GM18505 (cell line): ENCODE data around the gene ATG16L1.

Experiments
- ATAC-seq: cut with Tn5 transposase; IDR thresholded peaks from one replicate; pipeline ENCODE4 v1.9.1; 2021; ENCODE audit not compliant: unreplicated experiment
- POLR2A ChIP-seq: IDR thresholded peaks from 4 replicates; pipeline ENCODE4 v1.6.1; 2011; ENCODE audit warnings: borderline replicate concordance; ENCODE audit not compliant: insufficient read depth, insufficient read length; ENCODE audit errors: extremely low read depth

Gene ATG16L1

GRCh38 chr2:233217892-233218377 is 33.5 kb upstream of the ATG16L1 start:
- no peak for ATAC-seq
- TF ChIP-seq POLR2A = no peak

DNA sequence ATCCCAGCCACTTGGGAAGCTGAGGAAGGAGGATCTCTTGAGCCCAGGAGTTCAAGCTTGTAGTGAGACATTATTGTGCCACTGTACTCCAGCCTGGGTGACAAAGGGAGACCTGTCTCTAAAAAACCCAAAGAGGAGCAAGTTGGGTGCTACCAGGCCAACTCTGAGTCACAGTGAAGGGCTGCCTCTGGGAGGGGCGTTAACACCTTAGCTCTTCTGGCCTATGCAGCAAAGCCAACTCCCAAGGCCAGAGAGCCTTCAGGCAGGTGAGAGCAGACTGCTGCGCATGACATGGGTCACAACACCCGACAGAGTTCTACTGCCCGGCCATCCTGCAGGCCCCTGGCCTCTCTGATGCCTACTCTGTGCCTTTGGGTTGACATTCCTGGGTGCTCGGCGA is 32.6 kb upstream of the ATG16L1 start:
- no peak for TF ChIP-seq POLR2A
- ATAC-seq = no peak

- no peak for TF ChIP-seq POLR2A
Observed at GRCh38 chr2:233219848-233220247, 31.6 kb upstream of the ATG16L1 start.

GRCh38 chr2:233221378-233222063 is 30.0 kb upstream of the ATG16L1 start:
- no peak for ATAC-seq
- TF ChIP-seq POLR2A = no peak

More at GRCh38 chr2:233219848-233220247, 31.6 kb upstream of the ATG16L1 start:
- ATAC-seq = no peak

DNA sequence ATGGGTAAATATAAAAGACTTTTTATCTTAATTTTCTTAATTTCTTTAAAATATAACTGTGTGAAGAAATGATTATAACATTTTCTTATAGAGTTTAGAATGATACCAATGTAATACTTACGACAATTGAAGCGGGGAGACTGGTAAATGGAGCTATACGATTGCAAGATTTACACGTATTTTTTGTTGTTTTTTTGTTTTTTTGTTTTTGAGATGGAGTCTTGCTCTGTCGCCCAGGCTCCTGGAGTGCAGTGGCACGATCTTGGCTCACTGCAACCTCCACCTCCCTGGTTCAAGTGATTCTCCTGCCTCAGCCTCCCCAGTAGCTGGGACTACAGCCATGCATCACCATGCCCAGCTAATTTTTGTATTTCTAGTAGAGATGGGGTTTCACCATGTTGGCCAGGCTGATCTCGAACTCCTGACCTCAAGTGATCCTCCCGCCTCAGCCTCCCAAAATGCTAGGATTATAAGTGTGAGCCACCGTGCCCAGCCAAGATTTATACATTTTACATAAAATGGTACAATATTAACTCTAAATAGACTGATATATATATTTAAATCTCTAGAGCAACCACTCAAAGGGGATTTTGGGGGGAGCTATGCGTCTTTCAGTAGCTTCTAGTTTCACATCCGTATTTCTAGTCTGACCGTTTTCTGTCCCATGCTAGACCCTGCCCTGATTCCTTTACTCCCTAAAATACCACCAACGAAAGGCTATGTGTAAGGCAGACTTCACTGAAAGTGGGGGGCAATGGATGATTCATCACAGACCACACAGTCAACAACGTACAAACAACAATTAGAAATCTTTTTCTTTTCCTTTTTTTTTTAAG is 28.2 kb upstream of the ATG16L1 start:
- ATAC-seq = no peak
- TF ChIP-seq POLR2A = no peak

DNA sequence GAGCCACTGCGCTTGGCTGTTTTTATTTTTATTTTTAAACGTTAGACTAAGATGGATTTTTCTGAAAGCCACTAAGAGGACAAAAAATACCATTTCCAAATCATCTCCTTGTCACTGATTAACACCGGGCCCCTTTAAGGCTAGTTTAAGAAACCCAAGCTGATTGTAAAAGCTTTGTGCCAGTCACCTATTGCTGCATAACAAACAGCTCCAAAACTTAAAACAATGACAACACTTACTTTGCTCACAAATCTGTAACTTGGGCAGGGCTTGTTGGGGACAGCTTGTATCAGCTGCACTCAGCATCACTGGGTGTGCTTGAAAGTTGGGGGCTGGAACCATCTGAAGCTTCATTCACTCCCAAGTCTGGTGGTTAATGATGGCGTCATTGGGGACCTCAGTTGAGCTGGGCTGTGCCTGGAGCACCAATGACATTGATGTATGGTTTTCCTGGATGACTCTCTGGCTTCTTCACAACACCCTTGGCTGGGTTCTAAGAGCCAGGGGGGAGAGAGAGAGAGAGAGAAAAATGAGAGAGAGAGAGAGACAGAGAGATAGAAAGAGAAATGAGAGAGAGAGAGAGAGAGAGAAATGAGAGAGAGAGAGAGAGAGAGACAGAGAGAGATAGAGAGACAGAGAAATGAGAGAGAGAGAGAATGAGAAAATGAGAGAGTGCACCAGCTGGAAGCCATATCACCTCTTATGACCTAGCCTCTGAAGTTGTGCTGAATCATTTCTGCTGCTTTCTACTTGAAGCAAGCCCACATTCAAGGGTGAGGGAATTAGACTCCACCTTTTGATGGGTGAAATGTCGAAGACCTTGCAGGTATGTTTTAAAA is 26.0 kb upstream of the ATG16L1 start:
- no peak for TF ChIP-seq POLR2A
- no peak for ATAC-seq

GRCh38 chr2:233226511-233227031 is 24.9 kb upstream of the ATG16L1 start:
- no peak for TF ChIP-seq POLR2A

DNA sequence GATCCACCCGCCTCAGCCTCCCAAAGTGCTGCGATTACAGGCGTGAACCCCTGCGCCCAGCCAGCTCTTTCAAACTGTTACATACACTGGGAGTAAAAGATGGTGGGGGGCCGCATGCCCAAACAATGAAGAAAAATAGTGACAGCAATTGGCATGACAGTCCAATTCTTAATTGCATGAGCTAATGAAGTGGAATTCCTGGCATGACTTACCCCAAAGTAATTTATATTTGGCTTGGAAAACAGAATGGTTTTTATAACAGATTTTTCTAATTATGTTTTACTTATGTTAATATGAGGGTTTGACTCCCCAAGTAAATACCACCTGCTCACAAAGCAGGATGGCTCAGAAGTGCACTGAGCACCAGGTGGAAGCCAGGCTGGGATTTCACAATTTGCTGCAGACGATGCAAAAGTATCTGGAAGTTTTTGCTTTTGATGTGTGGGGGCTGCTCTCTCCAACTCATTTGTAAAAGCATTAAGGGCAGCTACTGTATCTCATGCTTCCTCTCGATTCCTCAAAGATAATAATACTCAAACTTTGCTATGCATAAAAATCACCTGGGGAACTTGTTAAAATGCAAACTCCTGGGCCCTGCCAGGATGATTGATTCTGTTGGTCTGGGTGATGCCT is 24.0 kb upstream of the ATG16L1 start:
- TF ChIP-seq POLR2A = no peak
- no peak for ATAC-seq

More at GRCh38 chr2:233226511-233227031, 24.9 kb upstream of the ATG16L1 start:
- ATAC-seq = no peak

DNA sequence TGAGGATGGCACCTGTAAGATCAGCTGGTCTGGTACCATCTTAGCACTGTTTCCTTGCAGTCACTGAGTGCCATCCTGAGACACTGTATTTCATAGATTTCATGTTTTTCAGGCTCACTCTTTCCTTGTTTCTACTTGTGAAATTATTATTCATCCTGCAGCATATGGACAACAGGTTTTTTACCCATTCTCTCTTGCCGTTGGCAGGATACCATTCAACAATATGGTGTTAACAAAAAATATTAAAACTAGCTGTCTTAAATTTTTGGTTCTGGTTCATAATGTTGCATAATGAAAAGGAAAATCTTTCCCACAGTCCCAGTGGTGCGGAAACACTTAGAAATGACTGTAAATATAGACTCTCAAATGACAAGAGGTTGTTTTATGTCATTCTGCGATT is 23.1 kb upstream of the ATG16L1 start:
- TF ChIP-seq POLR2A = no peak
- ATAC-seq = no peak

- ATAC-seq = no peak
- TF ChIP-seq POLR2A = no peak
Observed at GRCh38 chr2:233233618-233234230, 17.7 kb upstream of the ATG16L1 start.

GRCh38 chr2:233234264-233234663 is 17.2 kb upstream of the ATG16L1 start:
- TF ChIP-seq POLR2A = no peak
- ATAC-seq = no peak

- TF ChIP-seq POLR2A = no peak
- ATAC-seq = no peak
Observed at GRCh38 chr2:233234996-233235395, 16.5 kb upstream of the ATG16L1 start.
